ENCODE results near the gene ZFHX2.

GRCh38 chr14:23545740-23546365 lies 5.7 kb downstream of the ZFHX2 start:
- TF ChIP-seq, protein P1, sequence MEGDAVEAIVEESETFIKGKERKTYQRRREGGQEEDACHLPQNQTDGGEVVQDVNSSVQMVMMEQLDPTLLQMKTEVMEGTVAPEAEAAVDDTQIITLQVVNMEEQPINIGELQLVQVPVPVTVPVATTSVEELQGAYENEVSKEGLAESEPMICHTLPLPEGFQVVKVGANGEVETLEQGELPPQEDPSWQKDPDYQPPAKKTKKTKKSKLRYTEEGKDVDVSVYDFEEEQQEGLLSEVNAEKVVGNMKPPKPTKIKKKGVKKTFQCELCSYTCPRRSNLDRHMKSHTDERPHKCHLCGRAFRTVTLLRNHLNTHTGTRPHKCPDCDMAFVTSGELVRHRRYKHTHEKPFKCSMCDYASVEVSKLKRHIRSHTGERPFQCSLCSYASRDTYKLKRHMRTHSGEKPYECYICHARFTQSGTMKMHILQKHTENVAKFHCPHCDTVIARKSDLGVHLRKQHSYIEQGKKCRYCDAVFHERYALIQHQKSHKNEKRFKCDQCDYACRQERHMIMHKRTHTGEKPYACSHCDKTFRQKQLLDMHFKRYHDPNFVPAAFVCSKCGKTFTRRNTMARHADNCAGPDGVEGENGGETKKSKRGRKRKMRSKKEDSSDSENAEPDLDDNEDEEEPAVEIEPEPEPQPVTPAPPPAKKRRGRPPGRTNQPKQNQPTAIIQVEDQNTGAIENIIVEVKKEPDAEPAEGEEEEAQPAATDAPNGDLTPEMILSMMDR (IDR thresholded peaks at IDR 0.05; ENCODE audit: low read length) = no peak
- TF ChIP-seq EZH2 (IDR thresholded peaks at IDR 0.05; ENCODE audit: borderline replicate concordance, low read length) = no peak
